Smooth muscle cell (in vitro differentiated cells): ENCODE measurements around the gene OTOG. TPM values are rescaled to one million over a fixed set of nuclear protein-coding genes. Genes with fewer than 3 reads are reported as not detected.

ENCODE experiments used
- DNase-seq: peaks from one replicate; lab custom pipeline; 2025; ENCODE audit not compliant: unreplicated experiment; lab: John Stamatoyannopoulos, UW
- H2AFZ ChIP-seq: fragments of 200-600 bp; sonication (generic); 2 replicates; pipeline ENCODE4 v1.6.0; 2016; ENCODE audit warnings: antibody characterized with exemption, low read depth, mild to moderate bottlenecking
- H3F3A ChIP-seq: fragments of 200-600 bp; sonication (generic); 2 replicates; pipeline ENCODE4 v1.6.0; 2017; ENCODE audit warnings: antibody characterized with exemption, low read depth
- H3K27ac ChIP-seq: fragments of 200-600 bp; sonication (generic); 2 replicates; pipeline ENCODE4 v1.5.1; 2016; ENCODE audit warnings: low read depth, mild to moderate bottlenecking
- H3K27me3 ChIP-seq: fragments of 200-600 bp; sonication (generic); 2 replicates; pipeline ENCODE4 v1.6.1; 2016; ENCODE audit warnings: low read depth, mild to moderate bottlenecking
- H3K36me3 ChIP-seq: fragments of 200-600 bp; sonication (generic); 2 replicates; pipeline ENCODE4 v1.5.1; 2016; ENCODE audit warnings: low read depth
- H3K4me1 ChIP-seq: fragments of 200-600 bp; sonication (generic); 2 replicates; pipeline ENCODE4 v1.5.1; 2016; ENCODE audit warnings: low read depth
- H3K4me2 ChIP-seq: fragments of 200-600 bp; sonication (generic); 2 replicates; pipeline ENCODE4 v1.6.0; 2016; ENCODE audit warnings: mild to moderate bottlenecking
- H3K4me3 ChIP-seq: fragments of 200-600 bp; sonication (generic); 2 replicates; pipeline ENCODE4 v1.5.1; 2016; ENCODE audit warnings: mild to moderate bottlenecking
- H3K79me2 ChIP-seq: fragments of 200-600 bp; sonication (generic); 2 replicates; pipeline ENCODE4 v1.6.0; 2016; ENCODE audit warnings: low read depth, mild to moderate bottlenecking
- H3K9ac ChIP-seq: fragments of 200-600 bp; sonication (generic); 2 replicates; pipeline ENCODE4 v1.6.0; 2016; ENCODE audit warnings: low read depth
- H3K9me3 ChIP-seq: fragments of 200-600 bp; sonication (generic); replicated peaks from 2 replicates; pipeline ENCODE4 v1.5.1; 2016; ENCODE audit warnings: low read depth
- H4K20me1 ChIP-seq: fragments of 200-600 bp; sonication (generic); 2 replicates; pipeline ENCODE4 v1.6.0; 2016; ENCODE audit warnings: low read depth
- CTCF ChIP-seq: fragments of 200-600 bp; sonication (generic); IDR thresholded peaks from 2 replicates; pipeline ENCODE4 v1.5.1; 2017; ENCODE audit warnings: borderline replicate concordance, mild to moderate bottlenecking, antibody characterized with exemption; ENCODE audit not compliant: insufficient read depth, poor library complexity, severe bottlenecking
- WGBS: methylation state at CpG from one replicate; pipeline ENCODE4 v1.1.7; 2016; ENCODE audit warnings: low lambda C conversion rate; 5-methylcytosine and 5-hydroxymethylcytosine counted together
- polyA plus RNA-seq: library from polyadenylated mRNA; unstranded; fragments of >200 nt; fragmentation: Nextera tagmentation; extraction: Ambion mirVana; gene quantifications from 2 replicates; pipeline ENCODE4 v1.2.1, GENCODE V29; 2016
- total RNA-seq: library from RNA; depleted of rRNA; stranded (reverse); fragments of >200 nt; gene quantifications from 2 replicates; pipeline ENCODE4 v1.2.3, GENCODE V29; 2014

The OTOG gene
- total and polyA plus RNA-seq, 2 experiments from 2014 or later: not detected

DNA sequence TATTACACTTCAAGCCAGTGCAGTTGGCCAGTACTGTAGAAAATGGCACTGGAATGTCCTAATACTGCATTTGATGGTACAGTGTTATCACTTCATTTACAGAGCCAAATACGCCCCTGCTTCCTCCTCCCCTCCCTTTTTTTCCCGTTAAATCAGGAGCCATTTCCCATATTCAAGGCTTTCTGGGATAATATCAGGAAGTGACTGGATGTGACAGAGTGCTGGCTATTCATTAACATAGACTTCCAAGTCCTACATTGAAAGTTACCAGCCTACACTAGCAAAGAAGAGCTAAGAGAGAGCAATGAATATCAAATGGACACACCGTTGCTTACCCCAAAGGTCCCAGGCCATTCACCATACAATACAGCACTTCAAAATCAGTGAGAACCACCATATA is 38.3 kb upstream of the OTOG start:
- Histone ChIP-seq H3K4me2 (no peak overlapping the region), H3K4me3 (no peak overlapping the region)

GRCh38 chr11:17510507-17511206 is 36.4 kb upstream of the OTOG start:
- Histone ChIP-seq H3K4me1 (no peaks in the 10 kb centered on the region), H3K79me2 (no peaks in the 10 kb centered on the region), H3K4me3 (no peak overlapping the region), H3K9me3 (no peaks in the 10 kb centered on the region), H3K27me3 (peaks cover 36% of the 10 kb centered on the region), H2AFZ (no peak overlapping the region), H4K20me1 (no peaks in the 10 kb centered on the region), H3K36me3 (no peaks in the 10 kb centered on the region), H3K27ac (no peak overlapping the region), H3F3A (no peaks in the 10 kb centered on the region), H3K9ac (no peak overlapping the region), H3K4me2 (no peak overlapping the region)
- 72% methylated on average over 4 of the region's 4 CpGs for WGBS
- no peak for TF ChIP-seq CTCF
- no peak for DNase-seq

More for the DNA sequence above, 38.3 kb upstream of the OTOG start:
- no peaks in the 10 kb centered on the region for H3K9me3 ChIP-seq
- peaks cover 40% of the 10 kb centered on the region for H3K27me3 ChIP-seq
- no peak overlapping the region for H2AFZ ChIP-seq
- H3K27ac ChIP-seq: no peak overlapping the region
- no peaks in the 10 kb centered on the region for H3F3A ChIP-seq
- no peak overlapping the region for H3K9ac ChIP-seq
- TF ChIP-seq CTCF: no peak
- H3K36me3 ChIP-seq: no peaks in the 10 kb centered on the region
- WGBS: 64% methylated on average over 3 of the region's 3 CpGs
- no peaks in the 10 kb centered on the region for H3K4me1 ChIP-seq
- H3K79me2 ChIP-seq: no peaks in the 10 kb centered on the region
- no peaks in the 10 kb centered on the region for H4K20me1 ChIP-seq
- no peak for DNase-seq

GRCh38 chr11:17511571-17511970 is 35.5 kb upstream of the OTOG start:
- WGBS: 64% methylated on average over 3 of the region's 3 CpGs
- H3K4me2 ChIP-seq: no peak overlapping the region
- H3K27me3 ChIP-seq: peaks cover 28% of the 10 kb centered on the region
- TF ChIP-seq CTCF: no peak
- no peak overlapping the region for H2AFZ ChIP-seq
- H4K20me1 ChIP-seq: no peaks in the 10 kb centered on the region
- DNase-seq: no peak
- H3K27ac ChIP-seq: no peak overlapping the region
- no peaks in the 10 kb centered on the region for H3K79me2 ChIP-seq
- no peaks in the 10 kb centered on the region for H3K4me1 ChIP-seq
- H3K9me3 ChIP-seq: no peaks in the 10 kb centered on the region
- no peaks in the 10 kb centered on the region for H3F3A ChIP-seq
- no peak overlapping the region for H3K4me3 ChIP-seq
- no peaks in the 10 kb centered on the region for H3K36me3 ChIP-seq
- no peak overlapping the region for H3K9ac ChIP-seq

GRCh38 chr11:17512101-17512500 is 35.0 kb upstream of the OTOG start:
- DNase-seq: no peak
- H3K4me2 ChIP-seq: no peak overlapping the region
- H3K36me3 ChIP-seq: no peaks in the 10 kb centered on the region
- H3K27me3 ChIP-seq: peaks cover 23% of the 10 kb centered on the region
- WGBS: 50% methylated on average over 2 of the region's 2 CpGs
- no peaks in the 10 kb centered on the region for H3K4me1 ChIP-seq
- no peak overlapping the region for H3K4me3 ChIP-seq
- no peaks in the 10 kb centered on the region for H3F3A ChIP-seq
- no peak for TF ChIP-seq CTCF
- no peak overlapping the region for H3K27ac ChIP-seq
- H2AFZ ChIP-seq: no peak overlapping the region
- H3K9ac ChIP-seq: no peak overlapping the region
- no peaks in the 10 kb centered on the region for H3K9me3 ChIP-seq
- no peaks in the 10 kb centered on the region for H4K20me1 ChIP-seq
- no peaks in the 10 kb centered on the region for H3K79me2 ChIP-seq
